Measurements from ENCODE around the gene IL23R.

Gene IL23R, protein sequence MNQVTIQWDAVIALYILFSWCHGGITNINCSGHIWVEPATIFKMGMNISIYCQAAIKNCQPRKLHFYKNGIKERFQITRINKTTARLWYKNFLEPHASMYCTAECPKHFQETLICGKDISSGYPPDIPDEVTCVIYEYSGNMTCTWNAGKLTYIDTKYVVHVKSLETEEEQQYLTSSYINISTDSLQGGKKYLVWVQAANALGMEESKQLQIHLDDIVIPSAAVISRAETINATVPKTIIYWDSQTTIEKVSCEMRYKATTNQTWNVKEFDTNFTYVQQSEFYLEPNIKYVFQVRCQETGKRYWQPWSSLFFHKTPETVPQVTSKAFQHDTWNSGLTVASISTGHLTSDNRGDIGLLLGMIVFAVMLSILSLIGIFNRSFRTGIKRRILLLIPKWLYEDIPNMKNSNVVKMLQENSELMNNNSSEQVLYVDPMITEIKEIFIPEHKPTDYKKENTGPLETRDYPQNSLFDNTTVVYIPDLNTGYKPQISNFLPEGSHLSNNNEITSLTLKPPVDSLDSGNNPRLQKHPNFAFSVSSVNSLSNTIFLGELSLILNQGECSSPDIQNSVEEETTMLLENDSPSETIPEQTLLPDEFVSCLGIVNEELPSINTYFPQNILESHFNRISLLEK

DNA sequence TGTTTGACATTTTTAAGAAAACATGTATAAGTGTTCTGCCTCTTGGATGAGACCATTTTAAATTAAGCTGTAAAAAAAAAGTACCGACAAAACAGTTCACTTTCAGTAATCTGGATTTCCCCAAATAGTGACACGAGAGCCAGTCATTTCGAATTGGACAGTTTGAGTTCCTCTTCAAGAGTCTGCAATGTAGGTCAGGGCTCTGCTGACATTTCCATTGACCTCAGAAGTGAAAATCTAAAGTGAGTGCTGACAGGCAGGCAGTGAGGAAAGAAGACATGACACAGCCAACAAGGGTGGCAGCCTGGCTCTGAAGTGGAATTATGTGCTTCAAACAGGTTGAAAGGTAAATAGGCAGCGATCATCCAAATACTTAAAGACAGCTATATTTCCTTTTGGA lies at the start of gene IL23R:
TSS of gene IL23R (plus strand) at position 259 of the 400 bp plus-strand sequence. CDS start 1,667 bp downstream, outside the sequence.
- peak; percentile 65 for DNase-seq (ENCODE audit: low spot score)
- TF ChIP-seq, protein P1, sequence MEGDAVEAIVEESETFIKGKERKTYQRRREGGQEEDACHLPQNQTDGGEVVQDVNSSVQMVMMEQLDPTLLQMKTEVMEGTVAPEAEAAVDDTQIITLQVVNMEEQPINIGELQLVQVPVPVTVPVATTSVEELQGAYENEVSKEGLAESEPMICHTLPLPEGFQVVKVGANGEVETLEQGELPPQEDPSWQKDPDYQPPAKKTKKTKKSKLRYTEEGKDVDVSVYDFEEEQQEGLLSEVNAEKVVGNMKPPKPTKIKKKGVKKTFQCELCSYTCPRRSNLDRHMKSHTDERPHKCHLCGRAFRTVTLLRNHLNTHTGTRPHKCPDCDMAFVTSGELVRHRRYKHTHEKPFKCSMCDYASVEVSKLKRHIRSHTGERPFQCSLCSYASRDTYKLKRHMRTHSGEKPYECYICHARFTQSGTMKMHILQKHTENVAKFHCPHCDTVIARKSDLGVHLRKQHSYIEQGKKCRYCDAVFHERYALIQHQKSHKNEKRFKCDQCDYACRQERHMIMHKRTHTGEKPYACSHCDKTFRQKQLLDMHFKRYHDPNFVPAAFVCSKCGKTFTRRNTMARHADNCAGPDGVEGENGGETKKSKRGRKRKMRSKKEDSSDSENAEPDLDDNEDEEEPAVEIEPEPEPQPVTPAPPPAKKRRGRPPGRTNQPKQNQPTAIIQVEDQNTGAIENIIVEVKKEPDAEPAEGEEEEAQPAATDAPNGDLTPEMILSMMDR (IDR thresholded peaks at IDR 0.05; ENCODE audit: extremely low read depth, missing control alignments), result no peak

DNA sequence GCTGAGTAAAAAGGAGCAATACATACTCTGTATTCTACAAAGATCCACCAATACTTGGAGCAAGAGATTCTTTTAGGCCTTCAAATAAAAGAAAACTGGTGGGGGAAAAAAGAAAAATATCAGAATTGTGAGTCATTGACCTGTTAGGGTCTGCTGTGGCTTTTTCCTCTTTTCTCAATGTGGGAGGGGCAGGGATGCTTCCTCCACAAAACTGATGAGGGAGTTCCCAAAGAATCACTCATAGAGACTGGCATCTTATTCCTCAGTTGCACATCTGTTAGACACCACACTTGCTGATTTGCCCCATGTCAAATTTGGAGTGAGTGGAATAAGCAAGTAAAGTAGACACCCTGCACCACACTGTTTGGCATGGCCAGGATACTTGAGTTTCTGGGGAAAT lies 48.1 kb upstream of the IL23R start:
- TF ChIP-seq, protein P1 (IDR thresholded peaks at IDR 0.05; ENCODE audit: extremely low read depth, missing control alignments), result no peak
- DNase-seq (ENCODE audit: low spot score), result no peak

DNA sequence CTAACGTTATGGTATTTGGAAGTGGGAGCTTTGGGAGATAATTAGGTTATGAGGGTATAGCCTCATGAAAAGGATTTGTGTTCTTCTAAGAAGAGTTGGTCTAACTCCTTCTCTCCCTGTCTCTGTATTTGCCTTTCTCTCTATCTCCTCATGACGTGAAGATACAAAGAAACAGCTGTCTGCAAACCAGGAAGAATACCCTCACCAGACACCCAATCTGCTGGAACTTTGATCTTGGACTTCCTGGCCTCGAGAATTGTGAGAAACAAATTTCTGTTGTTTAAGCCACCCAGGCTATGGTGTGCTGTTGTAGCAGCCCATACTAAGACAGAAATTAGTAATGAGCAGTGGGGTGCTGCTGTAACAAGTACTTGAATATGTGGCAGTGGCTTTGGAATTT lies 47.6 kb upstream of the IL23R start:
- DNase-seq (ENCODE audit: low spot score), result no peak
- TF ChIP-seq, protein P1 (IDR thresholded peaks at IDR 0.05; ENCODE audit: extremely low read depth, missing control alignments), result no peak

DNA sequence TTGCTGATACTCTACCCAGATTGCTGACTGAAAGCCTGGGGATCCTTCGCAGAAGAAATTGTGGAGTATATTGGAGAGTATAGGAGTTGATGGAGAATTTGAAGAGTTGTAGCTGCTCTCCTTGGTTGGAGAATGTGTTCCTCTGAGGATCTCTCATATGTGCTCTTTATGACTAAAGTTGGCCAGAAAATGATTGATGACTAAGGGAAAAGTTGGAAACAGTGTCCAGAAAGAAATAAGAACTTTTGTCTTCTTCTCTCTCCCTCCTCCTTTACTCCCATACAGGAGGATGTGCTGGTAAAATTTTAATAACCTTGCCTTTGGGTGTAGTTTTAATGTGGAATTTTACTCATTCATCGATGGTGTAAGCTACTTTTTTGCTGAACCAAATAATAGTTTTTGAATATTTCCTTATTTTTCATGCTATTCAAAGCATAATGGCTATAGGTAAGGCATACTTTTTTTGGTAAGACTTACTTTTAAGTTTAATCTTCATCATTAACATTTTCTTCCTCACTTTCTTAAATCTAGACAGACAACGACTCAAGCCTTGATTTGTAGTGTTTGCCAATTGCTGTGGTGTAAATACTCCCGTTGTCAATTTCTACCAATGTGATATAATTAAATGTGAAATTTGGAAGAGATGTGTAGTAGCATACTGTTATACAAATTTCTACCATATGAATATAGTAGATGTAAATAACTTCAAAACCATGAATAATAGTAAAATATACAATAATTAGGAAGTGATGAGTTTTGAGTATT lies 45.2 kb upstream of the IL23R start:
- TF ChIP-seq, protein P1 (IDR thresholded peaks at IDR 0.05; ENCODE audit: extremely low read depth, missing control alignments), result no peak

DNA sequence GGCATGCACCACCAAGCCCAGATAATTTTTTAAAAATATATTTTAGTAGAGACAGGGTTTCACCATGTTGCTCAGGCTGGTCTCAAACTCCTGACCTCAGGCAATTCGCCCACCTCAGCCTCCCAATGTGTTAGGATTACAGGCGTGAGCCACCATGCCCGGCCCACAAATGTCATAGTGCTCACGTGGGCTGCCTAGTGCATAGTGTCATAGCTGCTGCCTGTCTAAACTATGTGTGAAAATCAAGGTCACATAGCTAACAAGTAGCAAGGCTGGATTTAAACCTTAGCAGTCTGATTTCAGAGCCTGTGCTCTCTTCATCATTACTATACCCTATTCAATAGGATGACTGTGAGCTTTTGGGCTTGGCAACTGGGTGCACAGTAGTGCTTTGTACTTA lies 41.8 kb upstream of the IL23R start:
- no peak for DNase-seq (ENCODE audit: low spot score)
- TF ChIP-seq, protein P1 (IDR thresholded peaks at IDR 0.05; ENCODE audit: extremely low read depth, missing control alignments), result no peak

More for the DNA sequence above, 45.2 kb upstream of the IL23R start:
- DNase-seq (ENCODE audit: low spot score), result no peak

DNA sequence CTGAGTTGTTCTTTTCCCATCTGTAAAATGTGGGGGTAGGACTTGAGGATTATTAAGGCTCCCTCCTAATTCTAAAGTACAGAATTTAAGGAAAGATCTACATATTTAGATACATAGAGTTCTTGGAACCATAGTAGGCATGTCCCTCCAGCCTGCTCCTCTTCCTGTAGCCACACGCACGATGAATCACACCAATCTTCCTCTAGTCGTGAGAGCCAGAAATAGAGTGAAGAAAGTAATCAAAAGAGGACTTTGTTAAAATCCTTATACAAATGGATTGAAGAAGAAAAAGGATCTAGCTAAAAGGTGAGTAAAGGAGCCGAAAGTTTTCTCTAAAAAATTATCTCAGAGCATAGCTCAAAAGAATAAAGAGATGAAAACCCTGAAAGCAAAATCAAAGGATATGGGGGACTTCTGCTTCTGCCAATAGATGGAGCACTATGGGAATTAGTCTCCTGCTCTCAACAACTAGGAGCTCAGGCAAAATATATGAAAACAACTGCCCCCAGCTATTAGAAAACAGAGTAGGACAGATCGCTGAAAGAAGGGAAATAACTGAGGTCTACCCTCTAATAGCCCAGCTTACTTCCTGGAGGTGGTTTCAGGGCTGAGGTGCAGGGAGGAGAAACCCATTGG lies 40.0 kb upstream of the IL23R start:
- no peak for DNase-seq (ENCODE audit: low spot score)
- TF ChIP-seq, protein P1 (IDR thresholded peaks at IDR 0.05; ENCODE audit: extremely low read depth, missing control alignments), result no peak
